Esophagus muscularis mucosa (tissue), 4 donors: ENCODE results near the gene SLC39A8.

Source experiments
- CTCF ChIP-seq, 3 experiments: fragments of 200-600 bp in 2 of 3; fragments of 450-650 bp in 1 of 3; sonication (generic) in 2 of 3; IDR thresholded peaks; one replicate each; pipeline ENCODE4 v1.5.1; 2017 to 2019; ENCODE audit warnings: antibody characterized with exemption in 3 of 3, mild to moderate bottlenecking in 2 of 3, moderate library complexity in 1 of 3
- EP300 ChIP-seq: sonication (generic); formaldehyde crosslinking; IDR thresholded peaks from one replicate; pipeline ENCODE4 v1.6.1; 2017; ENCODE audit warnings: antibody characterized with exemption
- POLR2A ChIP-seq: fragments of 450-650 bp; IDR thresholded peaks from one replicate; pipeline ENCODE4 v1.6.1; 2017; ENCODE audit warnings: antibody characterized with exemption, moderate library complexity, mild to moderate bottlenecking, low read depth

GRCh38 chr4:102317459-102317858 lies 27.8 kb downstream of the SLC39A8 start:
- TF ChIP-seq CTCF (IDR thresholded peaks at IDR 0.05) (no peak), POLR2A (no peak), EP300 (no peak)
